Suprapubic skin (tissue), 4 donors: ENCODE results near the gene SCTR. TPM values are rescaled to one million over a fixed set of nuclear protein-coding genes. Genes with fewer than 3 reads are reported as not detected.

Experiments
- DNase-seq, 2 donors: peaks; one replicate each; pipeline ENCODE4 v3.0.0-alpha.2; 2019; ENCODE audit warnings: low spot score in 2 of 2
- H3K27ac ChIP-seq: fragments of 200-600 bp; sonication (generic); one replicate; pipeline ENCODE4 v1.5.1; 2019
- H3K27me3 ChIP-seq: fragments of 200-600 bp; sonication (generic); one replicate; pipeline ENCODE4 v1.5.1; 2019
- H3K36me3 ChIP-seq: fragments of 200-600 bp; sonication (generic); one replicate; pipeline ENCODE4 v1.5.1; 2019
- H3K4me1 ChIP-seq: fragments of 200-600 bp; sonication (generic); one replicate; pipeline ENCODE4 v1.5.1; 2019
- H3K4me3 ChIP-seq: fragments of 200-600 bp; sonication (generic); one replicate; pipeline ENCODE4 v1.5.1; 2019; ENCODE audit warnings: mild to moderate bottlenecking
- H3K9me3 ChIP-seq: fragments of 200-600 bp; sonication (generic); one replicate; pipeline ENCODE4 v1.5.1; 2019
- CTCF ChIP-seq, 2 donors: fragments of 200-600 bp in 1 of 2; fragments of 450-650 bp in 1 of 2; sonication (generic) in 1 of 2; IDR thresholded peaks; one replicate each; pipeline ENCODE4 v1.5.1; 2016 to 2019; ENCODE audit warnings: antibody characterized with exemption in 2 of 2, mild to moderate bottlenecking in 1 of 2, moderate library complexity in 1 of 2
- EP300 ChIP-seq: sonication (generic); formaldehyde crosslinking; IDR thresholded peaks from one replicate; pipeline ENCODE4 v1.6.1; 2017; ENCODE audit warnings: antibody characterized with exemption
- POLR2A ChIP-seq, 2 donors: fragments of 450-650 bp; IDR thresholded peaks; one replicate each; pipeline ENCODE4 v1.6.1; 2017; ENCODE audit warnings: antibody characterized with exemption in 2 of 2, mild to moderate bottlenecking in 2 of 2, moderate library complexity in 2 of 2
- POLR2AphosphoS5 ChIP-seq, 3 donors: sonication (generic); formaldehyde crosslinking; IDR thresholded peaks; one replicate each; pipeline ENCODE4 v1.6.1; 2017; ENCODE audit warnings: antibody characterized with exemption in 3 of 3
- WGBS: methylation state at CpG from one replicate; pipeline ENCODE4 v1.1.5; 2018; 5-methylcytosine and 5-hydroxymethylcytosine counted together
- total RNA-seq, 4 donors: library from RNA; depleted of rRNA; stranded (reverse); fragments of >200 nt; gene quantifications; one replicate each; pipeline ENCODE4 v1.1.0, GENCODE V29; 2016

Gene SCTR
- total RNA-seq, 4 donors from 2014 or later, result not detected

- Histone ChIP-seq H3K4me1 (peaks cover 7% of the 10 kb centered on the region), H3K27me3 (no peaks in the 10 kb centered on the region), H3K9me3 (no peaks in the 10 kb centered on the region), H3K4me3 (no peak overlapping the region), H3K36me3 (no peaks in the 10 kb centered on the region), H3K27ac (no peak overlapping the region)
- no peak for TF ChIP-seq CTCF (IDR thresholded peaks at IDR 0.05)
- no peak for TF ChIP-seq POLR2AphosphoS5 (IDR thresholded peaks at IDR 0.05)
- no peak for TF ChIP-seq EP300
- no peak for TF ChIP-seq POLR2A (IDR thresholded peaks at IDR 0.05)
- peak; percentile 32 to 72 for DNase-seq
- 86% methylated on average over 6 of the region's 17 CpGs for WGBS
Measured at GRCh38 chr2:119474371-119475224, 49.7 kb downstream of the SCTR start.

GRCh38 chr2:119473621-119474370, 50.5 kb downstream of the SCTR start:
- WGBS, result 90% methylated on average over 14 of the region's 16 CpGs
- no peaks in the 10 kb centered on the region for H3K27me3 ChIP-seq
- no peaks in the 10 kb centered on the region for H3K36me3 ChIP-seq
- H3K4me1 ChIP-seq, result peaks cover 7% of the 10 kb centered on the region
- TF ChIP-seq POLR2AphosphoS5 (IDR thresholded peaks at IDR 0.05) (no peak), CTCF (IDR thresholded peaks at IDR 0.05) (no peak), EP300 (no peak), POLR2A (IDR thresholded peaks at IDR 0.05) (no peak)
- DNase-seq, result peak; percentile 34 to 69
- no peak overlapping the region for H3K27ac ChIP-seq
- H3K4me3 ChIP-seq, result no peak overlapping the region
- no peaks in the 10 kb centered on the region for H3K9me3 ChIP-seq

- peaks cover 7% of the 10 kb centered on the region for H3K4me1 ChIP-seq
- no peak overlapping the region for H3K4me3 ChIP-seq
- 97% methylated on average over 8 of the region's 8 CpGs for WGBS
- H3K36me3 ChIP-seq, result no peaks in the 10 kb centered on the region
- H3K9me3 ChIP-seq, result no peaks in the 10 kb centered on the region
- H3K27me3 ChIP-seq, result no peaks in the 10 kb centered on the region
- TF ChIP-seq EP300 (no peak), CTCF (IDR thresholded peaks at IDR 0.05) (no peak), POLR2A (IDR thresholded peaks at IDR 0.05) (no peak), POLR2AphosphoS5 (IDR thresholded peaks at IDR 0.05) (no peak)
- no peak for DNase-seq
- H3K27ac ChIP-seq, result no peak overlapping the region
Measured at GRCh38 chr2:119472749-119473148, 51.5 kb downstream of the SCTR start.

- Histone ChIP-seq H3K9me3 (no peaks in the 10 kb centered on the region), H3K27ac (no peak overlapping the region), H3K36me3 (no peaks in the 10 kb centered on the region), H3K27me3 (no peaks in the 10 kb centered on the region), H3K4me1 (no peaks in the 10 kb centered on the region), H3K4me3 (no peak overlapping the region)
- peak in 1 of 2 donors; percentile 13 for DNase-seq
- no peak for TF ChIP-seq EP300
- TF ChIP-seq CTCF (IDR thresholded peaks at IDR 0.05), result no peak
- TF ChIP-seq POLR2AphosphoS5 (IDR thresholded peaks at IDR 0.05), result no peak
- TF ChIP-seq POLR2A (IDR thresholded peaks at IDR 0.05), result no peak
- 42% methylated on average over 2 of the region's 2 CpGs for WGBS
Measured at GRCh38 chr2:119469661-119470297, 54.5 kb downstream of the SCTR start.
